ENCODE measurements around the gene IKZF4. TPM values are rescaled to one million over a fixed set of nuclear protein-coding genes. Genes with fewer than 3 reads are reported as not detected.
A peak's percentile ranks its signal among the peaks of the same experiment; 100 is the strongest.

The IKZF4 gene
- total and polyA plus RNA-seq, 2 of the 8 experiments (the other 6 are each of a cell fraction or from before 2014, with no cell fraction given) = 8.0 to 13.3 TPM

- H2AFZ ChIP-seq (ENCODE audit: low read length) = no peak overlapping the region
- DNase-seq (ENCODE audit: low read depth in 1 of 2, low spot score in 2 of 2) = peak in 1 of 2 experiments; percentile 52
- no peak overlapping the region for H4K8ac ChIP-seq (ENCODE audit: extremely low read depth, insufficient read depth, low read length)
- H2BK20ac ChIP-seq (ENCODE audit: low read length) = no peak overlapping the region
- H3K9ac ChIP-seq (replicated peaks in 1 of 4; ENCODE audit: extremely low read depth in 1 of 4, low read depth in 3 of 4, low read length in 3 of 4) = no peak overlapping the region
- no peak overlapping the region for H3K4me2 ChIP-seq (ENCODE audit: insufficient read depth in 1 of 2, low read depth in 2 of 2, low read length in 2 of 2)
- H3K23me2 ChIP-seq (ENCODE audit: low read depth, low read length) = no peaks in the 10 kb centered on the region
- H3K23ac ChIP-seq (ENCODE audit: insufficient read length) = no peak overlapping the region
- no peak overlapping the region for H3K27ac ChIP-seq (ENCODE audit: low read depth, low read length)
- H2BK15ac ChIP-seq (ENCODE audit: low read length) = no peak overlapping the region
- no peak overlapping the region for H3K4me3 ChIP-seq (ENCODE audit: extremely low read depth in 1 of 4, insufficient read depth in 2 of 4, low read depth in 3 of 4, low read length in 4 of 4)
- no peaks in the 10 kb centered on the region for H3K79me2 ChIP-seq (ENCODE audit: control insufficient read depth in 1 of 2, insufficient read depth in 2 of 2, low read length in 2 of 2)
- H3K27me3 ChIP-seq (replicated peaks in 1 of 4; ENCODE audit: control insufficient read depth in 3 of 4, extremely low read depth in 1 of 4, insufficient read depth in 3 of 4, low read length in 3 of 4) = no peaks in the 10 kb centered on the region
- 89% methylated on average over 6 of the region's 6 CpGs; no CpG with 5 or more reads in 1 of the 2 experiments for whole genome bisulfite sequencing, 2 experiments (ENCODE audit: extremely low coverage in 1 of 2, insufficient coverage in 1 of 2, insufficient read length in 1 of 2, insufficient replicate concordance in 2 of 2, low coverage in 1 of 2, low lambda C conversion rate in 2 of 2, missing lambda C conversion rate in 1 of 2)
- no peak overlapping the region for H4K91ac ChIP-seq (replicated peaks; ENCODE audit: insufficient read length, low read length)
- H3K14ac ChIP-seq (ENCODE audit: insufficient read length) = no peak overlapping the region
- H2BK12ac ChIP-seq (ENCODE audit: low read depth, low read length) = no peak overlapping the region
- H3K4ac ChIP-seq (replicated peaks; ENCODE audit: insufficient read length, low read depth, low read length) = no peak overlapping the region
- no peaks in the 10 kb centered on the region; the same call in 1 of the 2 replicates for H3K79me1 ChIP-seq (ENCODE audit: low read depth, low read length)
- H3K56ac ChIP-seq (replicated peaks; ENCODE audit: insufficient read length, low read depth, low read length) = no peak overlapping the region
- no peaks in the 10 kb centered on the region for H4K20me1 ChIP-seq (replicated peaks in 1 of 2; ENCODE audit: control insufficient read depth in 1 of 2, insufficient read depth in 2 of 2, low read length in 2 of 2)
- ChIA-PET POLR2A (ENCODE audit: partially characterized antibody) (interaction anchor here (0.7 to 2.2 kb wide), 15 partner anchors 8 to 286 kb away, joined by 3 to 12 read pairs (median 4); partner anchors contain the start of genes IKZF4, RAB5B and SUOX), CTCF (ENCODE audit: partially characterized antibody) (interaction anchor here (0.6 to 18.1 kb wide), 29 partner anchors 8 to 919 kb away, joined by 3 to 256 read pairs (median 4); partner anchors contain the start of genes IKZF4 and SUOX)
- H2BK5ac ChIP-seq (ENCODE audit: low read depth, low read length) = no peak overlapping the region
- H3K18ac ChIP-seq (ENCODE audit: extremely low read depth, low read length) = no peak overlapping the region
- FAIRE-seq = no peak
- H3K9me3 ChIP-seq (ENCODE audit: insufficient read depth in 2 of 2, low read depth in 1 of 2, low read length in 1 of 2) = no peaks in the 10 kb centered on the region
- H2BK120ac ChIP-seq (replicated peaks; ENCODE audit: low read depth, low read length) = no peak overlapping the region
- H2AK5ac ChIP-seq (ENCODE audit: low read depth, low read length) = no peak overlapping the region
- H4K5ac ChIP-seq (ENCODE audit: insufficient read length, low read depth, low read length) = no peak overlapping the region
- no peaks in the 10 kb centered on the region for H3K4me1 ChIP-seq (replicated peaks in 1 of 4; ENCODE audit: control insufficient read depth in 3 of 4, insufficient read depth in 4 of 4, low read length in 3 of 4)
- peaks cover 10 to 41% (median 23%) of the 10 kb centered on the region in 4 experiments; a peak in 7 of 8 replicates for H3K36me3 ChIP-seq (ENCODE audit: control insufficient read depth in 2 of 4, insufficient read depth in 4 of 4, low read length in 3 of 4)
- TF ChIP-seq RAD21 (IDR thresholded peaks at IDR 0.05 in 1 of 2, conservative IDR thresholded peaks at IDR 0.05 in 1 of 2; ENCODE audit: low read depth in 2 of 2, low read length in 2 of 2) (peak; percentile 59 to 68), NRF1 (IDR thresholded peaks at IDR 0.05; ENCODE audit: low read depth, low read length) (no peak), RNF2 (IDR thresholded peaks at IDR 0.05; ENCODE audit: borderline replicate concordance, low read depth, low read length, missing control alignments, poor library complexity, severe bottlenecking) (no peak), RXRA (IDR thresholded peaks at IDR 0.05; ENCODE audit: insufficient read depth, low read depth, low read length) (no peak), KDM5A (IDR thresholded peaks at IDR 0.05; ENCODE audit: low read length) (no peak), ATF3 (IDR thresholded peaks at IDR 0.05; ENCODE audit: insufficient read depth, low read depth, low read length) (no peak), CHD1 (IDR thresholded peaks at IDR 0.05; ENCODE audit: low read depth, low read length) (no peak)
These were observed 8.9 kb downstream of the IKZF4 start for GRCh38 chr12:56029666-56030293.

All from H1 (cell line).